ENCODE data around the gene ZNF764.
A peak's percentile ranks its signal among the peaks of the same experiment; 100 is the strongest.

Gene ZNF764

DNA sequence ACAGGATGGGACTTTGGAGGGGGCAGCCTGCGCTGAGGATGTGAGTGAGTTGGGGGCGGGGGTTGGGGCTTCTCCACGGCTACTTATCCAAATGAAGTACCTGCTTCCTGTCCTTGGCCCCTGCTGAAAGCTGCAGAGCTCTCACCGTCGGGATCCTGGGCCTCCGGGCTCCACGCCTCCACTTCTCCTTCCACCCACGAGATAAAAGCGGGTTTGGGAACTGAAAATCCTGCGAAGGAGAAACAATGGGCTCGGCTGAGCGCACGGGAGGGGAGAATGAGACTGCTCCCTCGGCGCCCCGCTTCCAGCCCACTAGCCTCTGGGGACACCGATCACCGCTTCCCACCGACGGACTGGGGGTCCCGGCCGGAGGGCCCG, 26.8 kb upstream of the ZNF764 start:
- no peaks in the 10 kb centered on the region for H3K27me3 Mint-ChIP-seq
- peak overlapping the region; percentile 84 for H3K27ac Mint-ChIP-seq
- H3K4me3 Mint-ChIP-seq = peak overlapping the region; percentile 89
- H3K36me3 Mint-ChIP-seq = peaks cover 2% of the 10 kb centered on the region
- H3K4me1 Mint-ChIP-seq (ENCODE audit: low read depth) = peaks cover 28% of the 10 kb centered on the region
- no peaks in the 10 kb centered on the region for H3K9me3 Mint-ChIP-seq (ENCODE audit: low read depth)

DNA sequence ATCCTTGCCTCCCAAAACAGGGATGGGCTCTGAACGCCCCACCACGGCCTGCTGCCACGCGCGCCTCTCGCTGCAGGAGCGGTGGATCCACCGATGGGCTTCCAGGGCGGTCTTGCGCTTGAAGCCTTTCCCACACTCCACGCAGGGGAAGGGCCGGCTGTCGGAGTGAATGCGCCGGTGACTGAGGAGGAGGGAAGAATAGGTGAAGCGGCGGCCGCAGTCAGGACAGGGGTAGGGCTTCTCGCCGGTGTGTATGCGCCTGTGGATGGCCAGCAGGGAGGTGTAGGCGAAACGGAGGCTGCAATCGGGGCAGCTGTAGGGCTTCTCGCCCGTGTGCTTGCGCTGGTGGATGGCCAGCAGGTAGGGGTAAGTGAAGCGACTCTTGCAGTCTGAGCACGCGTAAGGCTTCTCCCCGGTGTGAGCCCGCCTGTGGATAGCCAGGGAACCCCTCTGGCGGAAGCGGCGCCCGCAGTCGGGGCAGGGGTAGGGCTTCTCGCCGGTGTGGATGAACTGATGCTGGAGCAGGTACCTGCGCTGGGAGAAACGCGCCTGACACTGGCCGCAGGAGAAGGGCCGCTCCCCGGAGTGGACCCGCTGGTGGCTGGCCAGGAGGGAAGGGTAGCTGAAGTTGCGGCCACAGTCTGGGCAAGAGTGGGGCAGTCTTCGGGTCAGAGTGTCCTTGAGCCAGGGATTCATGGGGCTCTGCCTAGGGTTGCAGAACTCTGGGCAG, 24.6 kb upstream of the ZNF764 start:
- no peak overlapping the region for H3K27ac Mint-ChIP-seq

GRCh38 chr16:30581457-30581856, 23.3 kb upstream of the ZNF764 start:
- Mint-ChIP-seq H3K9me3 (ENCODE audit: low read depth) (no peaks in the 10 kb centered on the region), H3K27ac (no peak overlapping the region), H3K4me1 (ENCODE audit: low read depth) (peaks cover 20% of the 10 kb centered on the region), H3K36me3 (peaks cover 2% of the 10 kb centered on the region), H3K4me3 (no peak overlapping the region), H3K27me3 (no peaks in the 10 kb centered on the region)

More for the DNA sequence above, 24.6 kb upstream of the ZNF764 start:
- peaks cover 2% of the 10 kb centered on the region for H3K36me3 Mint-ChIP-seq
- H3K4me3 Mint-ChIP-seq = no peak overlapping the region
- H3K9me3 Mint-ChIP-seq (ENCODE audit: low read depth) = no peaks in the 10 kb centered on the region
- H3K4me1 Mint-ChIP-seq (ENCODE audit: low read depth) = peaks cover 28% of the 10 kb centered on the region
- no peaks in the 10 kb centered on the region for H3K27me3 Mint-ChIP-seq

GRCh38 chr16:30574678-30575077, 16.5 kb upstream of the ZNF764 start:
- H3K4me3 Mint-ChIP-seq = peak overlapping the region; percentile 11
- H3K4me1 Mint-ChIP-seq (ENCODE audit: low read depth) = peaks cover 14% of the 10 kb centered on the region
- no peaks in the 10 kb centered on the region for H3K36me3 Mint-ChIP-seq
- H3K27ac Mint-ChIP-seq = no peak overlapping the region
- H3K9me3 Mint-ChIP-seq (ENCODE audit: low read depth) = no peaks in the 10 kb centered on the region
- no peaks in the 10 kb centered on the region for H3K27me3 Mint-ChIP-seq

DNA sequence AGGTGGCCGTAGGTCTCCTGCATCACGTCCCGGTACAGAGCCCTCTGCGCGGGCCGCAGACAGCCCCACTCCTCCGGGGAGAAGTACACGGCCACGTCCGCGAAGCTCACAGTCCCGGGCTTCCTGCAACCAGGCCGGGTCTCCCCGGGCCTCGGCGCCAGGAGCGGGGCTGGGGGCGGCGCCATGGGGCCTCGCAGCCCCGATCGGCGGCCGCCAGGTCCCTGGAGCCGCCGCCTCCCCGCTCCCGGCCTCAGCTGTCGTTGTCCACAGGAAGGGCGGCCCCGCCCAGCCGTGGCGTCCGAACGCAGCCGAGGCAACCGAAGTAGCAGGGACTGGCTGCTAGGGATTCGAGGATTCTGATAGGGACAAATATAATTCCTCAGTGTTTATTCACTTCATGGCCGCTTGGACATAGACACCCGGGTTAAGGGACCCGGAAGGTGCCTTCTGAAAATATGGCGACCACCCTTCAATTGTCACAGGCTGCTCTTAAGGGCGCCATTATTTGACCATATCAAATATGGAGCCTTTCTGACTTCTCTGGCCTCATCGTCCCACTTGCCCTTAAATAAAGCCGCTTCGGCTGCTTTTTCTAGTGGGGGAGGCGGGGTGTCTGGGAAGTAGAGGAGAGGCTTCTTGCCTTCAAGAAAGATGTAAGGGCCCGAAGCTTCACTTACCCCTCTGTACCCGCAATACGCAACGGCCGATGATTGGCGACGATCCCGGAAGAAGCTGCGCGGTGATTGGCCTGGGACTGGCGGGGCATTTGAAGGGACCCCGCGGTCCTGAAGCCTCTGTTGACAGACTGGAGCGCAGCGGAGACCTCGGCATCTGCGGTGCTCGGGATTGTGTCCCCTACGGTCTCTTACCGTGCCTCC, 13.5 kb upstream of the ZNF764 start, which contains the start of gene ZNF688:
ZNF688 (minus strand) TSS at position 270 of the 878 bp plus-strand sequence; CDS start at position 185, 85 bp downstream.
- Mint-ChIP-seq H3K36me3 (peaks cover 3% of the 10 kb centered on the region), H3K4me1 (ENCODE audit: low read depth) (peaks cover 32% of the 10 kb centered on the region), H3K27ac (peak within 1 kb of the TSS; percentile 92), H3K4me3 (peak within 1 kb of the TSS; percentile 93), H3K27me3 (no peaks in the 10 kb centered on the region), H3K9me3 (ENCODE audit: low read depth) (no peaks in the 10 kb centered on the region)

GRCh38 chr16:30570636-30571444, 12.7 kb upstream of the ZNF764 start:
- H3K4me1 Mint-ChIP-seq (ENCODE audit: low read depth) = peaks cover 37% of the 10 kb centered on the region
- H3K9me3 Mint-ChIP-seq (ENCODE audit: low read depth) = no peaks in the 10 kb centered on the region
- H3K4me3 Mint-ChIP-seq = peak overlapping the region; percentile 85
- peaks cover 3% of the 10 kb centered on the region for H3K36me3 Mint-ChIP-seq
- H3K27me3 Mint-ChIP-seq = no peaks in the 10 kb centered on the region
- H3K27ac Mint-ChIP-seq = peak overlapping the region; percentile 90

DNA sequence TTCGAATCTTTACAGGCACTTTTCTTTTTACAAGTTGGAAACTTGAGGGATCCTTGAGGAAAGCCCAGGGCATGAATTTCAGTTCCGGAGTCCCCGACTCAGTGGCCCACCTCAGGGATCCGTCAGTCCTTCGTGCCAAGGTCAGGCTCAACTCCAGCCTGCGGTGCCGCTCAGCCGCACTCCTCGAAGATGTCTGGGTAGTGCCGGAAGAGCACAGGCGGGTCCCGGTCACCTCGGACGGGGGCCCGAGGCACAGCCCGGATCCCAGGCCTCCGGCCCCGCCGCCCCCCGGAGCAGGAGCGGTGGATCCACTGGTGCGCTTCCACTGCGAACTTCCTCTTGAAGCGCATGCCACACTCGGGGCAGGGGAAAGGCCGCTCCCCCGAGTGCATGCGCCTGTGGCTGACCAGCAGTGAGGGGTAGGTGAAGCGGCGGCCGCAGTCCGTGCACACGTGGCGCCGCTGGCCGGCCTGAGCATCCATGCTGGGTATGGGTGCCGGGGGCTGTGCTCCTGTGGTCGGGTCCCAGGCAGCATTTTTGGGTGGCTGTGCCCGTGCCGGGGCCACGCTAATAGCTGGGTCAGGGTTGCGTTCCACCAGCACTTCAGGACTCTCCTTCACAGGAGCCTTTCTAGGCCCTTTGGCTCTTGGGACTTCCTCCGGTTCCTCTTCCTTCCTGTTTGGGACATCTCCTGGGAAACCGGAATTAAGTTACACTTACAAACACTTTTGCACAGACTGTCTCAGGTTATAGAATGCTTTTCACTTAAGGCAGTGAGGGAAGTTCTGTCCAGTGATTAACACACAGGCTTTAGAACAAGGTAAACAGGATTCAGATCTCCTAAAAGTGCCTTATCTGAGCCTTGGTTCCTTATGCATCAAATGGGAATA, 11.8 kb upstream of the ZNF764 start:
- Mint-ChIP-seq H3K27ac (no peak overlapping the region), H3K36me3 (peaks cover 3% of the 10 kb centered on the region), H3K9me3 (ENCODE audit: low read depth) (no peaks in the 10 kb centered on the region), H3K27me3 (no peaks in the 10 kb centered on the region), H3K4me3 (peak overlapping the region; percentile 42), H3K4me1 (ENCODE audit: low read depth) (peaks cover 37% of the 10 kb centered on the region)

DNA sequence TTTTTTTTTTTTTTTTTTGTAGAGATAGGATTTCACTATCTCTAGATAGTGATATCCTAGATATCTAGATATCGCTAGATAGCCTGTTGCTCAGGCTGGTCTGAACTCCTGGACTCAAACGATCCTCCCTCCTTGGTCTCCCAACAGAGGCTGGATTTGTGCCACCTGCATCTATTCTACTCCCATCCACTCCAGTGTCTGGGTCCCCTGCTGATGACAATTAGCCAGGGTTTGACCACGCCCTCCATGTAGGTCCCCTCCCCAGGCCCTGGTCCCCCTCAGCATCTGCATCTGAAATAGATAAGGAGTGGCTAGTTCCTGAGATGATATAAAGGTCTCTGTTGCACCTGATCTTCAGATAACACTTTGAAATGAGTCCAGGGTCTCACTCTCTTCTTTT, 11.1 kb upstream of the ZNF764 start:
- no peak overlapping the region for H3K4me3 Mint-ChIP-seq
- no peaks in the 10 kb centered on the region for H3K27me3 Mint-ChIP-seq
- H3K4me1 Mint-ChIP-seq (ENCODE audit: low read depth) = peaks cover 37% of the 10 kb centered on the region
- no peaks in the 10 kb centered on the region for H3K9me3 Mint-ChIP-seq (ENCODE audit: low read depth)
- peaks cover 3% of the 10 kb centered on the region for H3K36me3 Mint-ChIP-seq
- H3K27ac Mint-ChIP-seq = peak overlapping the region; percentile 61

GRCh38 chr16:30567991-30568638, 9.9 kb upstream of the ZNF764 start:
- no peaks in the 10 kb centered on the region for H3K9me3 Mint-ChIP-seq (ENCODE audit: low read depth)
- peak overlapping the region; percentile 79 for H3K4me3 Mint-ChIP-seq
- peak overlapping the region; percentile 95 for H3K27ac Mint-ChIP-seq
- peaks cover 3% of the 10 kb centered on the region for H3K36me3 Mint-ChIP-seq
- peaks cover 36% of the 10 kb centered on the region for H3K4me1 Mint-ChIP-seq (ENCODE audit: low read depth)
- H3K27me3 Mint-ChIP-seq = no peaks in the 10 kb centered on the region

GRCh38 chr16:30567160-30567990, 9.2 kb upstream of the ZNF764 start:
- H3K4me3 Mint-ChIP-seq = peak overlapping the region; percentile 79
- peak overlapping the region; percentile 95 for H3K27ac Mint-ChIP-seq
- no peaks in the 10 kb centered on the region for H3K9me3 Mint-ChIP-seq (ENCODE audit: low read depth)
- no peaks in the 10 kb centered on the region for H3K27me3 Mint-ChIP-seq
- peaks cover 3% of the 10 kb centered on the region for H3K36me3 Mint-ChIP-seq
- peaks cover 35% of the 10 kb centered on the region for H3K4me1 Mint-ChIP-seq (ENCODE audit: low read depth)

- H3K27ac Mint-ChIP-seq = peak overlapping the region; percentile 90
- H3K4me3 Mint-ChIP-seq = no peak overlapping the region
- peaks cover 3% of the 10 kb centered on the region for H3K36me3 Mint-ChIP-seq
- no peaks in the 10 kb centered on the region for H3K9me3 Mint-ChIP-seq (ENCODE audit: low read depth)
- H3K4me1 Mint-ChIP-seq (ENCODE audit: low read depth) = peaks cover 31% of the 10 kb centered on the region
- H3K27me3 Mint-ChIP-seq = no peaks in the 10 kb centered on the region
Measured at GRCh38 chr16:30566531-30566930, 8.4 kb upstream of the ZNF764 start.

DNA sequence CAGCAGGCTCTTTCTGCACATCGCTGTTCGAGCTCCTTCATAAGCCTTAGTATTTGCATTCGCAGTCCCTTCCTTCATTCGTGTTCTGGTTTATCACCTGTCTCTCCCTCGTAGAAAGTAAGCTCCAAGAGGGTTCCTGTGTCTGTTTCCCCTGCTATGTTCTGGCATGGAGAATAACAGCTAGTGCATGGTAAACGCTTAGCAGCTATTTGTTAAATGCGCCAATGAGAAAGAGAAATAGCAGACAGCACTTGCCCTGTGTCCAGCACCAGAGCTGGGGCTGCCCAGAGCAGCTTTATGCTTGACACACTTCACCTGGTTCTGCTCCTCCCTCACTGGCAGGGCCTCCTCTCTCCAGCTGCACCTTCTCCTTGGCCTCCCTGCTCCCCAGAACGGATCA, 7.8 kb upstream of the ZNF764 start:
- Mint-ChIP-seq H3K4me3 (no peak overlapping the region), H3K4me1 (ENCODE audit: low read depth) (peaks cover 33% of the 10 kb centered on the region), H3K27me3 (no peaks in the 10 kb centered on the region), H3K36me3 (peaks cover 3% of the 10 kb centered on the region), H3K27ac (no peak overlapping the region), H3K9me3 (ENCODE audit: low read depth) (no peaks in the 10 kb centered on the region)

DNA sequence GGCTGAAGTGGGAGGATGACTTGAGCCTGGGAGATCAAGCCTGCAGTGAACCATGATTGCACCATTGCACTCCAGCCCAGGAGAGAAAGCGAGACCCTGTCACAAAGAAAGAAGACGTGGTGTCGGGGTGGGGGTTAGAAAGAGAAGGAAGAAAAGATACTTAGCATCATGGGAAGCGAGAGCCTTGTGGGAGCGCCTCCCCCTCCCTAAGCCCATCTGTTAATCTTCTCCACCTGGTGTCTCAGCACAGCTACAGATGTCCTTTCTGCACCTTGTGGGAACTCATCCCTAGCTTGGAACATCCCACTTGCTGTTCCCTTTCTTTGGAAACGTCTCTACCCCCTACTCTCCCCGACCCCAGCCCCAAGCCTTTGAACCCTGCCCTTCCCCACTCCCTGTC, 7.4 kb upstream of the ZNF764 start:
- Mint-ChIP-seq H3K27me3 (no peaks in the 10 kb centered on the region), H3K36me3 (peaks cover 3% of the 10 kb centered on the region), H3K4me1 (ENCODE audit: low read depth) (peaks cover 34% of the 10 kb centered on the region), H3K9me3 (ENCODE audit: low read depth) (no peaks in the 10 kb centered on the region), H3K27ac (no peak overlapping the region), H3K4me3 (no peak overlapping the region)

Measured in activated naive CD8-positive, alpha-beta T cell (primary cell).